NCI-H1930 (cell line): ENCODE results near the gene DRD4.

Experiments used
- DNase-seq, 2 experiments: peaks; one replicate each; lab custom pipeline; 2025; lab: John Stamatoyannopoulos, UW

The DRD4 gene

GRCh38 chr11:621838-622237 lies 15.2 kb upstream of the DRD4 start:
- DNase-seq, result no peak

GRCh38 chr11:623349-623869 lies 13.7 kb upstream of the DRD4 start:
- no peak for DNase-seq

- DNase-seq, result no peak
Measured at GRCh38 chr11:623999-624704, 12.9 kb upstream of the DRD4 start.

GRCh38 chr11:624705-625635 lies 12.1 kb upstream of the DRD4 start, which contains the start of gene CDHR5:
Gene CDHR5, minus strand, starts transcription at chr11:624955. Its CDS starts 53 bp downstream, at chr11:624902.
- no peak for DNase-seq

- DNase-seq, result no peak
Measured at GRCh38 chr11:625636-626268, 11.3 kb upstream of the DRD4 start.

GRCh38 chr11:626475-627307 lies 10.4 kb upstream of the DRD4 start, which contains the start of gene SCT:
Gene SCT, minus strand, starts transcription at chr11:627181. Its CDS starts 38 bp downstream, at chr11:627143.
- no peak for DNase-seq

GRCh38 chr11:627308-627576 lies 9.8 kb upstream of the DRD4 start:
- no peak for DNase-seq

- DNase-seq, result no peak
Measured at GRCh38 chr11:628056-628455, 9.0 kb upstream of the DRD4 start.

GRCh38 chr11:629237-629583 lies 7.9 kb upstream of the DRD4 start:
- no peak for DNase-seq

GRCh38 chr11:630871-631270 lies 6.2 kb upstream of the DRD4 start:
- no peak for DNase-seq

GRCh38 chr11:635945-636510 lies 1.0 kb upstream of the DRD4 start:
- no peak for DNase-seq

GRCh38 chr11:637333-637592 lies 194 bp downstream of the DRD4 start:
- no peak for DNase-seq

- DNase-seq, result no peak
Measured at GRCh38 chr11:637593-638521, 788 bp downstream of the DRD4 start.

- no peak for DNase-seq
Measured at GRCh38 chr11:638631-639331, 1.7 kb downstream of the DRD4 start.

- no peak for DNase-seq
Measured at GRCh38 chr11:639332-639955, 2.4 kb downstream of the DRD4 start.

- no peak for DNase-seq
Measured at GRCh38 chr11:640021-640706, 3.1 kb downstream of the DRD4 start.

GRCh38 chr11:641806-642370 lies 4.8 kb downstream of the DRD4 start:
- no peak for DNase-seq

GRCh38 chr11:643366-643765 lies 6.3 kb downstream of the DRD4 start:
- no peak for DNase-seq
